GM21717 (cell line): ENCODE results near the gene MAT2B.
"Not testable (repeated sequence)": the region's sequence is repeated elsewhere in the genome, so short reads cannot be mapped to it uniquely, and the experiment has no call there.

Experiments
- ATAC-seq: cut with Tn5 transposase; IDR thresholded peaks from one replicate; pipeline ENCODE4 v1.9.1; 2021; ENCODE audit warnings: mild to moderate bottlenecking, moderate library complexity; ENCODE audit not compliant: unreplicated experiment

MAT2B gene

GRCh38 chr5:163503106-163504078, 2.0 kb upstream of the MAT2B start:
- ATAC-seq = no peak

GRCh38 chr5:163504079-163504931, 1.1 kb upstream of the MAT2B start:
- no peak for ATAC-seq

GRCh38 chr5:163505049-163505367, 411 bp upstream of the MAT2B start:
- peak; percentile 5 for ATAC-seq

DNA sequence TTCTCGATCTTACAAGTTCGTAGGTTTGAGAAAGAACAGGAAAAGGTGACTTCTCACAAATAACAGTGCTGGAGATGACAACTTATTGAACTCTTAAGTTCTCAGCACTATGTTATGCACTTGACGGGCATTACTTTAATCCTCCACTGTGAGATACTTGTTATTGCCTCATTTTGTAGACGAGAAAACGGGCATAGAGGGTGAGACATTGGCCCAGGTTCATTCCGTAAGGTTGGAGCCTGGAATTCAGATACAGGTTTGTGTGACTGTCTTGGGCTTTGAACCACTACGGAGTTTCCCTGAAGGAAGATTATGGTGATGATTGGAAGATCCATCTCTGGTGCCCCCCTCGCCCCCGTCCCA, 657 bp downstream of the MAT2B start:
- ATAC-seq = peak; percentile 16

GRCh38 chr5:163506726-163507125, 1.3 kb downstream of the MAT2B start:
- no peak for ATAC-seq

DNA sequence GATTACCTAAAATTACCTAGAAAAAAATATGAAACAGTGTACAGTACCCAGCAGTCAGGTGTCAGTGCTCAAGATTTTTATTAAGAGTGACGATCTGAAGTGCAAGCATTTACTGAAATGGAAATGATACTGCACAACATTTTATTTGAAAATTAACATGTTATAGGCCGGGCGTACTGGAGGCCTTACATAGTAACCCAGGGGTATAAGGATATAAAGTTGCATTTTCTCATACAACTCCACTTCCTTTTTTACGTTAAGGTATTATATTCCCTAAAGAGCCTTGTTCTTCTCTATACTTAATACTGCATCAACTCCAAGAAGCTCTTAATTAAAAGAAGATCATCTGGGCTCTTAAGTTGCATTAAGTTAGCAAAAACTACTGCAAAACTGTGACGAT, 3.3 kb downstream of the MAT2B start:
- ATAC-seq = no peak

GRCh38 chr5:163509291-163509951, 4.0 kb downstream of the MAT2B start:
- no peak for ATAC-seq

GRCh38 chr5:163512526-163512925, 7.1 kb downstream of the MAT2B start:
- no peak for ATAC-seq

DNA sequence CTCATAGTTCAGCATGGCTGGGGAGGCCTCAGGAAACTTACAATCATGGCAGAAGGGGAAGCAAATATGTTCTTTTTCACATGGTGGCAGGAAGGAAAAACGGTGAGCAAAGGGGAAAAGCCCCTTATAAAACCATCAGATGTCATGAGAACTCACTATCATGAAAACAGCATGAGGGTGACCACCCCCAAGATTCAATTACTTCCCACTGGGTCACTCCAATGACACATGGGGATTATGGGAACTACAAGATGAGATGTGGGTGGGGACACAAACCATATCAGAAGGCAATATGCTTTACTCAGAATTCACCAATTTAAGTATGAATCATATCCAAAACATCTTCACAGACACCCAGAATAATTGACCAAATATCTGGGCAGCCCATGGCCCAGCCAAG, 19.7 kb downstream of the MAT2B start:
- ATAC-seq = no peak

GRCh38 chr5:163529698-163530097, 24.3 kb downstream of the MAT2B start:
- ATAC-seq = no peak

DNA sequence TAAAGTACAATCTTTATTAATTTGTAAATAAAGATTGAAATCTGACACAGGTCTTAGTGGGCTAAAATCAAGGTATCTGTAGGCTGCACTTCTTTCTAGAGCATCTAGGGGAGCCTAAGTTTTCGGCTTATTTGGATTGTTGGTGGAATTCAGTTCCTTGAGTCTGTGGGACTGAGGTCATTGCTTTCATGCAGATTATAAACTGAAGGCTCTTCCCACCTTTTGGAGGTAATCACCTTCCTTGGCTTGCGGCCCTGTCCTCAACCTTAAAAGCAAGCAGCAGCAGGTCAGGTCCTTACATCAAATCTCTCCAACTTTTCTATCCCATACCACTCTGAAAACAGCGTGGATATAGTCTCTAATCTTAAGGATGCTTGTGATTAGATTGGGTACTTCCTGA, 25.9 kb downstream of the MAT2B start:
- no peak for ATAC-seq

- no peak for ATAC-seq
These were observed 27.0 kb downstream of the MAT2B start for GRCh38 chr5:163532171-163533084.

GRCh38 chr5:163533223-163533622, 27.8 kb downstream of the MAT2B start:
- ATAC-seq = no peak

GRCh38 chr5:163534492-163535094, 29.2 kb downstream of the MAT2B start:
- no peak for ATAC-seq

- ATAC-seq = no peak
These were observed 29.9 kb downstream of the MAT2B start for GRCh38 chr5:163535290-163535689.

DNA sequence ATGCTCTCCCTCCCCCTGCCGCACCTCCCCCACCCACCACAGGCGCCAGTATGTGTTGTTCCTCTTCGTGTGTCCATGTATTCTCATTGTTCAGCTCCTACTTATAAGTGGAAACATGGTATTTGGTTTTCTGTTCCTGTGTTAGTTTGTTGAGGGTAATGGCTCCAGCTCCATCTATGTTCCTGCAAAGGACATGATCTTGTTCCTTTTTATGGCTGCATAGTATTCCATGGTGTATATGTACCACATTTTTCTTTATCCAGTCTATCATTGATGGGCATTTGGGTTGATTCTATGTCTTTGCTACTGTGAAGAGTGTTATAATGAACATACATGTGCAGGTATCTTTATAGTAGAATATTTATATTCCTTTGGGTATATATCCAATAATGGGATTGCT, 31.0 kb downstream of the MAT2B start:
- ATAC-seq = not testable (repeated sequence)

DNA sequence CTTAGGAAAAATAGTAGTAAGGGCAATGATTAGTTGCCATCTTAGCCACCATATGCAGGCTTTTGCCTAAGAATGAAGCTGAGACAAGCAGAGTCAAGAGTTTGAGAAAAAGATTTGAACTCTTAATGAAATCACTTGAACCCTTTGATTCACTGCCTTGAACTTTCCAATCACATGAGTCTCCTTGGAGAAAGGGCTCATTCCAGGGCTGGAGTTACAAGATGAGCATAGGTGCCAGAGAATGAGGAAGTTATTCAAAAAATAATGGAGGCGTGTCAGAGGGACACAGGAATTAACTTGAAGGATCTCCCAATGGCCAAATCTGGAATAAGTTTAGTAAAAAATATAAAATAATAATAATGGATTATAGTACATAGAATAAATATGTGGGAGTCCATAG, 35.3 kb downstream of the MAT2B start:
- ATAC-seq = no peak

DNA sequence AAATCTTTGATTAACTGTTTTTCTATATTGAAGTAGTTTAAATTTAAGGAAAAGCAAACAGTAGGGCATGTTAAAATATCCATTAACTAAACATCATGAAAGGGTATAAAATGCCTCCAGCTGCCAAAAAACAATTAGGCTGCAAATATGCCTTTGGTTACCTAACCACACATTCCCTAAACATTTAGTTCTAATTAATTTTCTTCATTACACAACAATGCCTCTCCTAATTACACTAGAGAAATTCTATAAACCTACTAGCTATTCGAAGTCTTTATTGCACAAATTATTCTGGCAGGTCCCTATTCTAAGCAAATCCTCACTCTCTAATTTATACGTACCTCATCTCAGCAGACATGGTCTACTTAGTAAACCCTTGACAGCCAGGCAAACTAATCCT, 37.4 kb downstream of the MAT2B start:
- ATAC-seq = no peak

GRCh38 chr5:163544041-163544440, 38.6 kb downstream of the MAT2B start:
- no peak for ATAC-seq

GRCh38 chr5:163544836-163545235, 39.4 kb downstream of the MAT2B start:
- ATAC-seq = no peak
